Stimulated activated CD8-positive, alpha-beta memory T cell treated with anti-CD3 and anti-CD28 coated beads, Interleukin-12 subunit alpha, Interleukin-12 subunit beta, amount 100 ng/mL, for 24 hours (primary cell): ENCODE results near the gene SMIM31.

Experiments
- DNase-seq: peaks from one replicate; pipeline ENCODE4 v3.0.0-alpha.2; 2020; ENCODE audit errors: extremely low read depth

SMIM31 gene

DNA sequence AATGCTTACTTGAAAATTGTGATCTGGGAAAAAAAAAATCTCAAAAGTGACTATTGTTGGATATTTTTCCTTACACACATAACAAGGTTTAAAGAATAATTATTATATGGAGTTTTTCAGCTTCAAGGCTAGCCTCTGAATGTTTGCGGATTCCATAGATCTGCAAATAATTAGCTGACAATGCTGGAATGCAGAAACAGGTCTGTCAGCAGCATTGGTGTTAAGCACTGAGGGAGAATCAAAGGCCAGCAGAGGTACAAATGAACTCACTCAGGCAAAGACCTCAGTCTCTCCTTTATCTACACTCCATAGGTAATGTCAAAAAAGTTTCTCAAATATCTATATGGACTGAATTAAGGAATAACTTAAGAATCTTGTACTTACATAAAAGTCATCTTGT, 35.1 kb downstream of the SMIM31 start:
- DNase-seq = no peak

GRCh38 chr4:164790249-164790648, 36.3 kb downstream of the SMIM31 start:
- no peak for DNase-seq

DNA sequence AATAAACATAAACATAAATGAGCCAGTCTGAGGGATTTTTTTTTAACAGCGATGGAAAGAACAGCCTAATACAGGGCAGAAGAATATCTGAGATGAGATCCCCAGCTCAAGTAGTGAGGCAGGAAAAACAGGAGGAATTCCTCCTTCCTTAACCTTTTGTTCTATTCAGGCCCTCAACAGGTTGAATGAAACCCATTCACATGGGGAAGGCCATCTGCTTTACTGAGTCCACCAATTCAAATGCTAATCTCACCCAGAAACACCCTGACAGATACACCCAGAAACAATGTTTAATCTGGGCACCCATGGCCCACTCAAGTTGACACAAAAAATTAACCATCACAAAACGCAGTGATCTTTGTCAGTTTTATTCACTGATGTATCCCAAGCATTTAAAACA, 45.5 kb downstream of the SMIM31 start:
- no peak for DNase-seq

DNA sequence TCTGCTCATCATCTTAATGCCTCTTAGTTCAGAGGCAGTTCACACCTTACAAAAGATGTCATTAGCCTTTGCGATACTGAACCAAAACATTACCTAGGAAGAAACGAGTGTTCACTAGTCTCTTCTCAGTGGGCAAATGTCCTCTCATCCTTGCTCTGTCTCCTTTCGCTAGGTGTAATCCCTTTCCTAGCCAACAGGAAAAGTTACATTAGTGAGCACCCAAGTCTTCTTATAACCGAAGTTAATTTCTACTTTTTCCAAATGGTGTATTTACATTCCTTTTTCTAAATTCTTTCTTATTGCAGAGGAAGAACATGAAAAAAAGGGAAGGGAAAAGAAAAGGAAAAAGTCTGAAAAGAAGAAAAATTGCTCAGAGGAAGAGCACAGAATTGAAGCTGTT, 46.9 kb downstream of the SMIM31 start:
- no peak for DNase-seq

GRCh38 chr4:164802301-164802901, 48.5 kb downstream of the SMIM31 start:
- no peak for DNase-seq

DNA sequence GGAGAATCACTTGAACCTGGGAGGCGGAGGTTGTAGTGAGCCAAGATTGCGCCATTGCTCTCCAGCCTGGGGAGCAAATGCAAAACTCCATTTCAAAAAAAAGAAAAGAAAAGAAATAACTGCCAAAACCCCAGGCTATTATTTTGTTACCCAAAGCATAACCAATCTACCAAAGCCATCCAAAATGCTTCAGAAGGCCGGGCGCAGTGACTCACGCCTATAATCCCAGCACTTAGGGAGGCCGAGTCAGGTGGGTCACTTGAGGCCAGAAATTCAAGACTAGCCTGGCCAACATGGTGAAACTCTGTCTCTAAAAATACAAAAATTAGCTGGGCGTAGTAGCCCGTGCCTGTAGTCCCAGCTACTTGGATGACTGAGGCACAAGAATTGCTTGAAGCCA, 49.8 kb downstream of the SMIM31 start:
- DNase-seq = no peak

DNA sequence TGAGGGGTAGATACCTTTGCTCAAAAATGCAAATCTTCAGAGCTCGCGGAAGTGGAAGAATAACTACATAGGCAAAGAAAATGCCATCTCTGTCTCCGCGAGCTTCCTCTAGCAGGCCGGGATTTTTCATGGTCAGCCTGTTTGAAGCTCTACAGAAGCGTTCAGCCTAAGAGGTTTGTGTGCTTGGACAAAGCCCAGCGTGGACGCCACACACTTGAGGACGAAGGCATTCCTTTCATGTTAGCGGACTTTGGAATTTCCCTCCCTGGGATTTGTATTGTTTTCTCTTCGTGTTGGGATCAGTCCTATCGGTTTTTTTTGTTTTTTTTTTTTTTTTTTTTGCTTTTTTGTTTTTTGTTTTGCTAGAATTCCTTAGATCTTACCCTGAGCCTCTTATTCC, 53.7 kb downstream of the SMIM31 start:
- no peak for DNase-seq

DNA sequence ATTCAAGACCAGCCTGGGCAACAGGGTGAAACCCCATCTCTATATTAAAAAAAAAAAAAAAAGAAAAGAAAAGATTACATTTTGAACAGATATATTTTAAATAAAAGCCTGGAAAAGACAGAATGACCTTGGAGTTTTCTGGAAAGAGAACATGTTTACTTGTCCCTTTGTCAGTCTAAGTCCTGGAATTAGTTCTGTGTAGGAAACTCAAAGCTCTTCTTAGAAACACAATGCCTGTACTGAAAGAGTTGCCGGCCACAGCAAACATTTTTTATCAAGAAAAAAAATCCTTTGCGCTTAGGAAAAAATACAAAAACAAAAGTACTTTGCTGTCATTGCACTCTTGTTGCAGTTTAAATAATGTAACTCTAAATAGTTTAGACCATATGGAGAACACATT, 59.6 kb downstream of the SMIM31 start:
- DNase-seq = no peak

DNA sequence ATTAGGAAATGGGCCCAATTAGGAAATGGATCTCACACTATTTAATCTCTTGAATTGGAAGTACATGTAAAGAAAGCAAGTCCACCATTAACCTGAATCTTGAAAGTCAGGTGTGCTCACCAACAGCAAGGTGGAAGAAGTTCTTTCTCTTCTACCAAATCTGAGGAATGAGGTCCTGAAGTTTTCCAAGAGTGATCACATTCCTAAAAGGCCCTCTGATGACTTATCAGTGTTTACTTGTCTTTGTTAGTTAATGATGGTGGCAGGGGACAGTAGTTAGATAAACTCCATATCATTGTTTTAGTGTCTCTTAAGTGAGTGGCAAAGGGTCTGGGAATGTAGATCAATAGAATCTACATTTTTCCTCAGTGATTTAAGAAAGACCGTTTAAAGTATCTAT, 61.8 kb downstream of the SMIM31 start:
- DNase-seq = no peak

GRCh38 chr4:164819366-164819765, 65.4 kb downstream of the SMIM31 start:
- DNase-seq = no peak

GRCh38 chr4:164821711-164822110, 67.8 kb downstream of the SMIM31 start:
- no peak for DNase-seq

DNA sequence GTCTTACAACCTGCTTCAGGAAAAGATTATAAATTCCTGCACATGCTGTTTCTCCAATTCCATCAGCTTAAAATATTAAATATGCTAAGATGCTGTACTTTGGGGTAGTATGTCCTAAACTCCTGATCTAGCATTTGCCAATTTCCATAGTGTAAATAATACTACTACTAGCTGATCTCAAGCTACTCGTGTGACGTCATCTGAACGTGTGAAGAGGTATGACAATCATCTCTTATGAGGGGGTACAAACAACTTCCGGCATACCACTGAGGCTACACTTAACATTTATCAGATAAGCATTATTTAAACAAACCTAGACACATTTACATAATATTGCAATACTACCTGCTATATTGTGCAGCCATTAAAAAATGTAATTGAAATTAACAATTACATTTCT, 70.7 kb downstream of the SMIM31 start:
- no peak for DNase-seq

GRCh38 chr4:164828955-164829354, 75.0 kb downstream of the SMIM31 start:
- no peak for DNase-seq

DNA sequence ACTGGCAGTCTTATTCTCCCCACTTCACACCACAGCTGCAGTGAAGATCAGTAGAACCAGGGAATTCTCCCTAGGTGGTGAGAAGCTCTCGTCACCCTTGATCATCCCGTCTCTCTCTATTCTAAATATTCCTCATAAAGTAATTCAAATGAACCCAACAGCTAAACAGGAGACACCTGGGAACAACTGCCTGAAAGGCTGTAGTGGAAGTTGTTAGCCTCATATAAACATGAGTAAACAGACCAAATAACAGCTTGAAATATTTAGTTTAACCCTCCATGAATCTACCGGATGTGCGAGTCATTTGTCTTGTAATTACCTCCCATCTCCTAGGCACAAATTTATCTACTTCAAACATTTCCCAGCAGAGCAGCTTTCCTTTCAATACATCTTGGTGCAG, 92.6 kb downstream of the SMIM31 start:
- no peak for DNase-seq

DNA sequence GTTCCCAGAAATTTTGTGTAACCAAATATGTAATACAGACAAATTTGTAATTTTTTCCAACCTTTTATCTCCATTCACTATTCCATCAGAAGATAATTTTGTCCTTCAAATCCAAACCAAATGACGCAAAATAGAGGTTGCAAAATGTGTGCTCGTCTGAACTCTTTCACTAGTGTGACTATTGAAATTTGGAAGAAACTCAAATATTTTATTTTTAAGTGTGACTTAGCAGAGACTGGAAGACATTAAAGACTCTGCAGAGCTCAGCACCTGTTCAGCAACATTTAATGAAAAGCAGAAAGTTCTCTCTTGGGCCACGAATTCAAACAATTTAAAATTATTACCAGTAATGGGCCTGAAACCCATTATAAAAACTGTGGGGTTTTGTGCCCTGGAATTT, 93.1 kb downstream of the SMIM31 start:
- DNase-seq = no peak

GRCh38 chr4:164847967-164848649, 94.2 kb downstream of the SMIM31 start:
- DNase-seq = no peak
